ENCODE results near the gene MMEL1.

The MMEL1 gene

DNA sequence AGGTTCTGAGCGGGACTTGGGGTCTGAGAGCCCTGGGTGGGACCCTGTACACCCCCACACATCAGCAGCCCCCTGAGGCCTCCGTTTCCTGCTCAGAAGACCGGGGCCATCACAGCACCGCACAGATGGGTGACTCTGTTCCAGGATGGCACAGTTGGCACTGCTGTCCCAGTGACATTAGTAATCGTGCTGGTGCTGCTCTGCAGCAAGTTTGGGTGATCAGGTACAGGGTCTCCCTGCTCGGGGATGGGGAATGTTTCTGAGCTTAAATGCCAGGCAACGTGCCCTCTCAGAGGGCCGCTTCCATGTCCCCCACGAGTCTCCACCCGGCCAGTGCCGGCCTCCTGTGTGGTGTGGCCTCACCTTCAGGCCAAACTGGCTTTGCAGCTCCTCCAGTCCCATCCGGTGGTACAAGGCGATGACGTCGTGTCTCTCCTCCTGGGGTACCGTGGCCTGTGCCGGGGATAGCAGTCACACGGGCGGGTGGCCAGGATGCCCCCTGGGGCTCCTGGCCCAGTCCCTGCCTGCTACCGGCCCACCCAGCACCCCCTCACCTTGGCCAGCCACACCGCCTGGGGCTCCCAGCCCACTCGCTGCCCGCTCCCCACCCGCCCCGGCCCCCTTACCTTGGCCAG is 29.2 kb downstream of the MMEL1 start:
- no peak for DNase-seq

DNA sequence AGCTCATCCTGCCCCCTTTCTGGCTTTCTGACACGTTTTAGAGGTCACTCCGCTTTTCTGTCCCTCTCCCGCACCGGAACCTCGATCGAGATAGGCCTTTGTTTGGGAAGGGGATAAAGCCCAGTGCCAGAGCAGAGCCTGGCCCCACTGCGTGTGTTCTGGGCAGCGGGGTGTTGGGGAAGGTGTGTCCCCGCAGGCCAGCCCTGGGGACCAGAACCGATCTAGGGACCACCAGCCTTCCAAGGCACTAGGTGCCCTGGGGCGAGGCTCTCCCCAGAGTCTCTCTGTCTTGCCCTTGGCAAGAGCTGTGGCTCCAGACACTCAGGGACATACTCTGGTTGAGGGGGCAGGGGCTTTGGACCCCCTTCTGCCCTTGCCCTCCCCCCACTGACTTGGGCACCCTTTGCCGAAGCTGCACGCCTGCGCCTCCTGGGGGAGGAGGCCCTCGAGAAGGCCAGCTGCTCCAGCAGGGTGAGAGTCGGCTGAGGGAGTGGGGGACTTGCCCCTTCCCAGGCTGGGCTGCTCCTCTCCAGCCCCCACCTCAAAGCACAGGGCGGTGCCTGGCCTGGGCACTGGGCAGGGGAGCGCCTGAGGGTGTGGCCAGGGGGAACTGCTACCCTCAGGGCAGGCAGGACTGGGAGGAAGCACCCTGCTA is 29.8 kb downstream of the MMEL1 start:
- DNase-seq: no peak

GRCh38 chr1:2602311-2602835 is 30.4 kb downstream of the MMEL1 start:
- DNase-seq: no peak

DNA sequence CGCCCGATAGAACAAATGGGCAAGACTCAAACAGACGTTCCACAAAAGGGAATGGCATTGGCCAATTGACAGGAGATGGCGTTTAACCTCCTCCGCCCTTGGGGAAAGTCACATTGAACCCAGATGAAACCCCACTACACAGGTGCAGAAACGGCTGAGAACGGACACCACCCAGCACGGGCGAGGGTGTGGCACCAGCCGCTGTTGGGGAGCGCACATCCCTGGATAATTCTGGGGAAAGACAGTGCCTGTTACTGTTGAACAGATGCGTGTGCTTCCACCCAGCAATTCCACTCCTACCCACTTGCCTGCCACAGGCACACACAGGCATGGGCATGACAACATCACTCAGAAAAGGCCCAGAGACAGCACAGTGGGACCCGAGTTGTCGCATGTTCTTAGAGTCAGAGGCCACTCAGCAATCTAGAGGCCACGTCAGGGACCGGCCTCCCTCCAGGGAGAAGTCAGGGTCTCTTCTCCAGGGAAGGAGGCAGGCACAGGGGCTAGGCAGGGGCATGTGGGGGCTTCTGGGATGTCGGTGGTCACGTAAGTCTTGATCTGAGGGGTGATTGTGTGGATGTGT is 31.0 kb downstream of the MMEL1 start:
- DNase-seq: no peak

DNA sequence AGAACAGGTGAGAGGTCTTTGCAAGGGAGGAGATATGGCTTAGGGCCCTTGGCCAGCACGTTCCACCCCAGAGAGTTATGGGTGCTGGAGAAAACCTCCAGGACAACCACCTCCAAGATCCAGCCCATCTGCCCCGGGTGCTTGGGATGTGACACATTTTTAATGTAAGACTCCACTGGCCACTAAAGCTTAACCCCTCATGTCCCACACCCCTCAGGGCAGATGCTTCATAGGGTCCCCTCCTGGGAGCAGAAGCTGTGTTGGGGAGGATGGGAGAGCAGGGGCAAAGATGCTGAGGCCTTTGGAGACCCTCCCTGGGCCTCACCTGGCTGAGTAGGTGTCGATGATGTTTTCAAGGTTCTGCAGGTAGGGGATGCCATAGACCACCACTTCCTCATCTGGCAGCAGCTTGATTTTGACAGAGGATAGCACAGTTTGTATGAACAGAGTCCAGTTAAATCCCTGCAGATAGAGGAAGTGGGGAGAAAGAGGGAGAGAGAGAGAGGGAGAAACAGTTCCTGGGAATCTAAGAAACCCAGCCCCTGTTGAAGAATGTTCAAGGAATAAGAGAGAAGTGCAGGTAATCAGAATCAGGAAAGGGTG is 34.4 kb downstream of the MMEL1 start:
- DNase-seq: no peak

GRCh38 chr1:2597441-2598328 is 35.1 kb downstream of the MMEL1 start:
- DNase-seq: no peak

- DNase-seq: no peak
Measured at GRCh38 chr1:2596530-2597333, 36.1 kb downstream of the MMEL1 start.

- DNase-seq: no peak
Measured at GRCh38 chr1:2595812-2596529, 36.8 kb downstream of the MMEL1 start.

- DNase-seq: no peak
Measured at GRCh38 chr1:2595261-2595811, 37.5 kb downstream of the MMEL1 start.

DNA sequence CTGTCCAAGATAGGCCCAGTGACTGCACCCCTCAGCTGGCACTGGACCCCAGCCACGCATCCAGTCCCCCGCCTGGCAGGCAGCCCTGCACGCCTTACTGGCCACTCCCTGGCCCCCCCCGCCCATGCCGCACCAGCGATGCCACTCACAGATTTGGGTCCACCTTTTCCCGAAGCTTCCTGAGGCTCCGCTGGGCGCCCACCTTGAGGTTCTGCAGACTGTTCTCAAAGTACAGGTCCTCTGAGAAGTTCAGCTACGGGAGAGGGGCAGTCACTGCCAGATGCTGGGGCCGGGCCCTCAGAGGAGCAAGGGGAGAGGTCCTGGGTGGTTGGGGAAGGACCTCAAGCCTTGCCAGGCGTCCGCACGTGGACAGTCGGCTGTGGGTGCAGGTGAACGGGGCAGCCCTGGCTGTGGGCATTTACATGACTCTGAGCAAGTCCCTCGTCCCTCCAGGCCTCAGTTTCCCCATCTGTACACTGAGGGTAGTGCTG is 38.1 kb downstream of the MMEL1 start:
- no peak for DNase-seq

DNA sequence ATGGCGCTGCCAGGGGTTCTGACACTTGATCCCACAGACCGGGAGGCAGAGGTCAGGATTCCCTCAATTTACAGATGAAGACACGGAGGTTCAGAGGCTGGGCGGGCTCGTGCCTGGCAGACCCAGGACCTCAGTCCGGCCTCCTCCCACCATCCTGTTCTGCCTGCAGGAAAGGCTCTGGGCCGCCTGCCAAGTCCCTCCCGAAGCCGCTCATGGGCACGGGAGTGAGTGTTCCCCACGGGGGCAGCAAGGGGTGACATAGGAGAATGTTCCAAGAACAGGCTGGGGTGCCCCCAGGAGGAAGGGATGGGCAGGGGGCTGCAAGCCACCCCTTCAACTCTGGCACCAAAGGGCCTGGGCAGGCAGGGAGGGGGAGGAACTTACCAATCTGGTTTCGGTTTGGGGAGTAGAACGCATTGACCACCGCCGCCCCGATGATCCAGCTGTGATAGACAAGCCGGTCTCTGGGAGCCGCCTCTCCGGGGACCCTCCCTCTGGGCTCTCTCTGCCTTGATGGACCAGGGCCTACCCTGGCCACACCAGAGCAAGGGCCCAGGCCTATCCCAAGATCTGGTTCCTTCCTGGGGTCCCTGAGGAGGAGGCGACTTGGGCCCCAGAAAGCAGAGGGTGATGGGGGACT is 38.7 kb downstream of the MMEL1 start:
- DNase-seq: no peak

- no peak for DNase-seq
Measured at GRCh38 chr1:2593251-2593878, 39.5 kb downstream of the MMEL1 start.

GRCh38 chr1:2592672-2593071 is 40.1 kb downstream of the MMEL1 start:
- no peak for DNase-seq

- no peak for DNase-seq
Measured at GRCh38 chr1:2591581-2592261, 41.1 kb downstream of the MMEL1 start.

- DNase-seq: no peak
Measured at GRCh38 chr1:2591233-2591580, 41.6 kb downstream of the MMEL1 start.

DNA sequence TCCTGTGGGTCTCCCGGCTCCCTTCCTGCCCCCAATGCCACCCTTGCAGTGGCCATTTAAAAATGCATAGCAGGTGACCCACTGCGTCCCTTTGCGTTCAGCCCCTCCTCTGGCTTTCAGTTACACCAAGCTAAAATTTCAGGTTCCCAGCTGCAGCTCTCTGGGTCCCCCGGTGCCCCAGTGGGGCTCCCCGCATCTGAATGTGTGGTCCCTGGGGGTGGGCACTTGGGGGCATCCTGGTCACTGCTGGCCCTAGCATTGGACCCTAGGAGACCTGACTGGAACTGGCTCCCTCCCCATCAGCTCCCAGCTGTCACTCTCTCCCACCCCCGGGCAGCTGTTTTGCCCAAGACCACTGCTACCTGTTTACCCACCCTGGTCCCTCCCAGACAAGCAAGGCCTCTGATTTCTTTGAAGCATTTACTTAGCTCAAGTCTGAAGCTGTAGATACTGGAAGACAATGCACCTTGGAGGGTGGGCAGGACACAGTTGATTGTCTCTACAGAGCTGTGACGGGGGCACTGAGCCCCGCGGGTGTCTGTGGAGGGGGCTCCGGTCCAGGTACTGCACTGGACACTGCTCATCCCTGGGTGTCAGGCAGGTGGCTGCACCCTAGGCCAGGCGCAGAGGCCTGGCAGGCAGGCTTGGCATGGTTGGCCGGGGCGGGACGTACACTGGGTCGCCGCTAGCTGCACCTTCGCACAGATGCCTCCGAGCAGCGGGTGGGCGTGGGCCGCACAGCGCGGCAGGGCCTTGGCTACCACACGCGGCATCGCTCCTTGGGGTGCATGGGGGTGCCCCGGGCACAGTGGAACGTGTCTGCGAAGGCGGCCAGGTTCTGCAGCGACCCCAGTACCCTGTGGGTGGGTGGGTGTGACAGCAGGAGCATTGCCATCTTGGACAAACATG is 42.3 kb downstream of the MMEL1 start:
- DNase-seq: no peak

DNA sequence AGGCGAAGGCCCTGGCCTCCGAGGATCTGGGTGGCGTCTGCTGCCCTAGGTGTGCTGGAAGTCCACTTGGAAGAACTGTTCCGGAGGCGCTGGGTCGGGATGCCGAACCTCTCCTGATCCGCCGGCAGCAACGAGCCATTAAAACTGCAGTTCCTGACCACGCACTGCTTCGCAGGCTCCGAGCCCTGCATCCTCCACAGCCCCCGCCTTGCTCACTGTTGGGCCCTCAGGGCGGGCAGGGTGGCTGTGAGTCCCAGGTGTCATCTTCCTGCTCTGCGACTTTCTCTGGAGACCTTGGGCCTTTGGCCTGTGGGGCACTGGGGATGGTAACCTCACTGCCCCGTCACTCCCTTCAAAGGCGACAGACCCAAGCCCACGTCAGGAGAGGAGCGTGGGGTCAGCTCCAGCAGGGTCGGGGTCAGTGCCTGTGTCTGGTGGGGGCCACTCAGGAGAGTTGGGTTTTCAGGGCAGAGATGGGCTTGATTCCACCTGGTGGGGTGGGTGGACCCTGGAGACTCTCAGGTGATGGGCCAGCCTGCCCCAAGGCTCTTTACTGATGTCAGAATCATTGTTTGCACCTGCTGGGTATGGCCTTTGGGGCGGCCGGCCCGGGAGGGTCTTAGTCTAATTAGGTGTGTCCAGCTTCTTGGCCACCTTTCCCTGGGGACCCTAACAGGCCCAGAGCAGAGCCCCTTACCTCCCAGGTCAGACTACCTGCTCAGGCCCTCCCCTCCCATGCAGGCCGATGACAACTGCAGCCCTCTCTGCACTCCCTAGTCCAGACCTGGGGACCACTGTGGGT is 43.2 kb downstream of the MMEL1 start:
- no peak for DNase-seq

Measured in CD4-positive, alpha-beta T cell treated with Interferon gamma for 1 hour (primary cell).